Activated CD4-positive, alpha-beta T cell treated with anti-CD3 and anti-CD28 coated beads, Interleukin-2, amount 50 U/mL, for 24 hours (primary cell): Measurements from ENCODE around the gene MSANTD2.

Experiments used
- DNase-seq, 2 donors: peaks; one replicate each; pipeline ENCODE4 v3.0.0-alpha.2; 2020; ENCODE audit warnings: low read depth in 1 of 2, low spot score in 1 of 2

MSANTD2 gene

GRCh38 chr11:124821995-124822730, 22.0 kb upstream of the MSANTD2 start:
- no peak for DNase-seq

- DNase-seq = no peak
These were observed 16.8 kb upstream of the MSANTD2 start for GRCh38 chr11:124817036-124817435.

GRCh38 chr11:124814739-124815138, 14.5 kb upstream of the MSANTD2 start:
- no peak for DNase-seq

GRCh38 chr11:124812876-124813275, 12.7 kb upstream of the MSANTD2 start:
- no peak for DNase-seq

GRCh38 chr11:124811399-124812125, 11.4 kb upstream of the MSANTD2 start:
- no peak for DNase-seq

- no peak for DNase-seq
These were observed 7.6 kb upstream of the MSANTD2 start for GRCh38 chr11:124807660-124808270.

GRCh38 chr11:124807201-124807600, 7.0 kb upstream of the MSANTD2 start:
- DNase-seq = no peak

GRCh38 chr11:124804884-124805283, 4.7 kb upstream of the MSANTD2 start:
- DNase-seq = no peak

- DNase-seq = no peak
These were observed 1.6 kb upstream of the MSANTD2 start for GRCh38 chr11:124801636-124802312.

GRCh38 chr11:124801014-124801413, 808 bp upstream of the MSANTD2 start:
- DNase-seq = no peak

- peak in 1 of 2 donors; percentile 9 for DNase-seq
These were observed 619 bp downstream of the MSANTD2 start for GRCh38 chr11:124799348-124800225.

- no peak for DNase-seq
These were observed 1.2 kb downstream of the MSANTD2 start for GRCh38 chr11:124798991-124799347.

- no peak for DNase-seq
These were observed 3.9 kb downstream of the MSANTD2 start for GRCh38 chr11:124796312-124796711.

- DNase-seq = no peak
These were observed 6.5 kb downstream of the MSANTD2 start for GRCh38 chr11:124793466-124794278.

- no peak for DNase-seq
These were observed 8.4 kb downstream of the MSANTD2 start for GRCh38 chr11:124791626-124792341.

- no peak for DNase-seq
These were observed 11.7 kb downstream of the MSANTD2 start for GRCh38 chr11:124788521-124788920.

GRCh38 chr11:124784051-124784450, 16.2 kb downstream of the MSANTD2 start:
- DNase-seq = no peak

- DNase-seq = no peak
These were observed 17.2 kb downstream of the MSANTD2 start for GRCh38 chr11:124783002-124783401.

- DNase-seq = no peak
These were observed 20.6 kb downstream of the MSANTD2 start for GRCh38 chr11:124779568-124779967.
